Right lobe of liver (tissue), 6 donors: ENCODE results near the gene OTUD6A. TPM values are rescaled to one million over a fixed set of nuclear protein-coding genes. Genes with fewer than 3 reads are reported as not detected.

ENCODE experiments used
- ATAC-seq, 4 donors: fragments of 200-7000 bp; cut with Tn5 transposase; one replicate each; pipeline ENCODE4 v1.9.1; 2020; ENCODE audit warnings: mild to moderate bottlenecking in 4 of 4, moderate library complexity in 4 of 4
- DNase-seq, 3 donors: peaks; one replicate each; pipeline ENCODE4 v3.0.0-alpha.2; 2020
- H3K27ac ChIP-seq, 3 donors: fragments of 200-600 bp; one replicate each; pipeline ENCODE4 v1.8.0; 2022
- H3K27me3 ChIP-seq, 2 donors: fragments of 200-600 bp; one replicate each; pipeline ENCODE4 v1.8.0; 2022
- H3K36me3 ChIP-seq, 4 donors: fragments of 200-600 bp; sonication (generic) in 1 of 4; one replicate each; pipeline versions ENCODE4 v1.5.1 to v1.8.0; 2017 to 2022; ENCODE audit warnings: control low read depth in 1 of 4
- H3K4me1 ChIP-seq, 4 donors: fragments of 200-600 bp; sonication (generic) in 1 of 4; one replicate each; pipeline versions ENCODE4 v1.5.1 to v1.8.0; 2017 to 2022; ENCODE audit warnings: control low read depth in 1 of 4
- H3K4me3 ChIP-seq, 3 donors: fragments of 200-600 bp; one replicate each; pipeline ENCODE4 v1.8.0; 2022
- H3K9me3 ChIP-seq, 4 donors: fragments of 200-600 bp; sonication (generic) in 1 of 4; one replicate each; pipeline versions ENCODE4 v1.5.1 to v1.8.0; 2017 to 2022; ENCODE audit warnings: control low read depth in 1 of 4
- POLR2A ChIP-seq: fragments of 450-650 bp; IDR thresholded peaks from one replicate; pipeline ENCODE4 v1.6.1; 2017; ENCODE audit warnings: antibody characterized with exemption, mild to moderate bottlenecking
- WGBS: methylation state at CpG from one replicate; pipeline ENCODE4 v1.1.6; 2018; ENCODE audit warnings: low coverage, low lambda C conversion rate; ENCODE audit not compliant: insufficient coverage; ENCODE audit errors: missing lambda C conversion rate; 5-methylcytosine and 5-hydroxymethylcytosine counted together
- intact Hi-C, 2 donors: fragments of 100-400 bp; cut with DNase I; formaldehyde crosslinking; loops; one replicate each; pipeline versions ENCODE4 v1.11.2 to v1.14.1; 2022
- total RNA-seq, 6 experiments: library from RNA; depleted of rRNA in 2 of 6; stranded (reverse); fragments of >200 nt in 2 of 6; fragmentation: NEBNext Ultra II Directional in 3 of 6; extraction: Animal tissue kit (Norgen Biotek cat#: 25700) in 3 of 6; gene quantifications; one replicate each; pipeline versions ENCODE4 v1.1.0 to v1.2.4, GENCODE V29; 2016 to 2023
- TF ChIP-seq, protein P1 (sequence below), 4 donors: fragments of 200-600 bp in 3 of 4; fragments of 450-650 bp in 1 of 4; IDR thresholded peaks; one replicate each; pipeline versions ENCODE4 v1.5.1 to v1.8.0; 2016 to 2022; ENCODE audit warnings: antibody characterized with exemption in 4 of 4, mild to moderate bottlenecking in 2 of 4
- donor health status: DM: no; HTN: yes; CAD: no.
- donor health status: DM: no; HTN: no; CAD: no.
- donor health status: DM: no; HTN: no; CAD: no.
- donor health status: DM: no; HTN: yes; CAD: no.
- donor health status: DM: no; HTN: yes; CAD: no.

The OTUD6A gene
- total RNA-seq, 6 experiments from 2014 or later, result not detected

DNA sequence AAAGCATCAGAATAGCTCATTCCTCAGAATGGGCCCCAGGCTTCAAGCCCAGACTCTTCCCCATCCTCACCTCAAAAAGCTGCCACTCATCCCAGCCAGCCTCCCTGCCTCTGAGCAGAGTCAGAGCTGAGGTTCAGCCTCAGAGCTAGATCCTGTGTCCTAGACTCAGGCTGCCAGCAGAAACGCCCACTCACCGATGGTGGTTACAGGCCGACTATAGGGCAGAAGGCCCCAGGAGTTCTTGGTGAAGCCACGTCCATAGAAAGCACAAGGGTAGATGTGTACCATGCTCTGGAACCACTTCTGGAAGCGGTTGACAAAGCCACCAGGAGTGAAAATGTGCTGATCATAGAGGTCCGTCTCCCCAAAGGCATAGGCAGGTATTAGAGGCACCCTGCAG lies 20.3 kb upstream of the OTUD6A start:
- Histone ChIP-seq H3K36me3 (no peaks in the 10 kb centered on the region), H3K27me3 (no peaks in the 10 kb centered on the region), H3K9me3 (no peaks in the 10 kb centered on the region), H3K4me1 (peaks cover 0 to 12% (median 0%) of the 10 kb centered on the region in 4 donors), H3K27ac (no peak overlapping the region), H3K4me3 (no peak overlapping the region)
- ATAC-seq (no peak), DNase-seq (no peak)
- intact Hi-C loops, result no loop called here
- 50% methylated on average over 1 of the region's 6 CpGs for WGBS
- TF ChIP-seq, protein P1, sequence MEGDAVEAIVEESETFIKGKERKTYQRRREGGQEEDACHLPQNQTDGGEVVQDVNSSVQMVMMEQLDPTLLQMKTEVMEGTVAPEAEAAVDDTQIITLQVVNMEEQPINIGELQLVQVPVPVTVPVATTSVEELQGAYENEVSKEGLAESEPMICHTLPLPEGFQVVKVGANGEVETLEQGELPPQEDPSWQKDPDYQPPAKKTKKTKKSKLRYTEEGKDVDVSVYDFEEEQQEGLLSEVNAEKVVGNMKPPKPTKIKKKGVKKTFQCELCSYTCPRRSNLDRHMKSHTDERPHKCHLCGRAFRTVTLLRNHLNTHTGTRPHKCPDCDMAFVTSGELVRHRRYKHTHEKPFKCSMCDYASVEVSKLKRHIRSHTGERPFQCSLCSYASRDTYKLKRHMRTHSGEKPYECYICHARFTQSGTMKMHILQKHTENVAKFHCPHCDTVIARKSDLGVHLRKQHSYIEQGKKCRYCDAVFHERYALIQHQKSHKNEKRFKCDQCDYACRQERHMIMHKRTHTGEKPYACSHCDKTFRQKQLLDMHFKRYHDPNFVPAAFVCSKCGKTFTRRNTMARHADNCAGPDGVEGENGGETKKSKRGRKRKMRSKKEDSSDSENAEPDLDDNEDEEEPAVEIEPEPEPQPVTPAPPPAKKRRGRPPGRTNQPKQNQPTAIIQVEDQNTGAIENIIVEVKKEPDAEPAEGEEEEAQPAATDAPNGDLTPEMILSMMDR (IDR thresholded peaks at IDR 0.05), result no peak
- TF ChIP-seq POLR2A, result no peak

DNA sequence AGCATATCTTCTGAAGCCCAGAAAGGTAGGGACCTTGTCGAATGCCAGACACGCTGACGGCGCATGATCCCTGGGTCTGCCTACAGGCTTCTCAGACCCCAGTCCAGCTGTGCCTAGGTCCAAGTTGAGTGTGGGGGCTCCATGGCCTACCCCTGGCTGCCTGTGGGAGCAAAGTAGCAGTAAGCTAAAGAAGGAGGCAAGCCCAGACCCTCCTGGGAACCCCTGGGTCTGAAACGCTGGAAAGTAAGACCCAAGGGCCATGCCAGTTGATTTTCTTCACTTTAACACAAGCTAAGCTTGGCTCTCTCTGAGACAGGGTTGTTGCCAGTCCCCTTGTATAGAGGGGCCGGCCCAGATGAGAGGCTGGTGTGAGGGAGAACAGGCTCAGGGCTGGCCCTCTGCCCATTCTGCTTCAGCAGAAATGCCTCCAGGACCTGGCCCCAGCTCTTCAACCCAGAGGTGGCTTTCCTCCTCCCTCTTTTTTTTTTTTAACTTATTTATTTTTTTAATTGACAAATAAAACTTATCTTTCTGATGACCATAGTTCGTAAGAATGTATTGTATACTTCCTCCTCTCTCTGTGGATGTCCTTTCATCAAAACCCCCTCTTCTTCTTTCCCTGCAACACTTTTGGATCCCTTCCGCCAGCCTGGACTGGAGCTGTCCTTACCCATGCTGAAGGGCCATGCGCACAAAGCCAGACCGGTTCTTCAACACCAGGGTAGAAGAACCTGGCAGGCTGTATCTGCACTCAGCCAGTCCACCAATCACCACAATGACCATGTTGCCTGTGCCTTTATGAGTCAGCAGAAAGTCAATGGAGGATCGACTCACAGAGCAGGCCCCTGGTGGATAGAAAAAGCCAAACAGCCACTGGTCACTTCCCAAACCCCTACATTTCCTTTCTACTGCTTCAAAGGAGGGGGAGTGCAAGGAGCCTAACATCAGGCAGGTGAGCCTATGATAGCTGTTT lies 19.6 kb upstream of the OTUD6A start:
- Histone ChIP-seq H3K36me3 (no peaks in the 10 kb centered on the region), H3K4me1 (peaks cover 0 to 12% (median 0%) of the 10 kb centered on the region in 4 donors), H3K27me3 (no peaks in the 10 kb centered on the region), H3K27ac (no peak overlapping the region), H3K4me3 (no peak overlapping the region), H3K9me3 (no peaks in the 10 kb centered on the region)
- 85% methylated on average over 7 of the region's 11 CpGs for WGBS
- no peak for DNase-seq
- intact Hi-C loops, result no loop called here
- TF ChIP-seq POLR2A, result no peak
- TF ChIP-seq, protein P1 (IDR thresholded peaks at IDR 0.05), result no peak
- no peak for ATAC-seq

DNA sequence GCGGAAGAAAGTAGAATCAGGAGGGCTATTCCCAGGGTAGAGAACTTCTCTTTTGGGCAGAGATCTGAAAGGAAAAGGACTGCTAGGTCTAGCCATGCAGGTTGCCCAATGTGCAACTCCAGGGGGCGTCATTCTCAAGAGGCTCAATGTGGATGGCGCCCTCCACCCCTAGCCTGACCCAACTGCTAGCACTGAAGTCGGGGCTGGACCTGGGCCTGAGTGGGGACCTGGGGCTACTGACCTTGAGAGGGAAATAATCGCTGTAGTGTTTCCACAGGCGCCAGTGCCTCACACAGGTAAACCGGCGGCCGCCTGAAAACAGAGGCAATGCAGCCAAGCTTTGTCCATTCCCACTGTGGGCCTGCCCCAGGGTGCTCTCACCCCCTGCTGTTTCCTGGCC lies 18.6 kb upstream of the OTUD6A start:
- H3K9me3 ChIP-seq, result no peaks in the 10 kb centered on the region
- peaks cover 0 to 4% (median 0%) of the 10 kb centered on the region in 4 donors for H3K4me1 ChIP-seq
- intact Hi-C loops, result no loop called here
- no peaks in the 10 kb centered on the region for H3K27me3 ChIP-seq
- ATAC-seq (no peak), DNase-seq (no peak)
- no peak overlapping the region for H3K4me3 ChIP-seq
- no peak overlapping the region for H3K27ac ChIP-seq
- TF ChIP-seq, protein P1 (IDR thresholded peaks at IDR 0.05), result no peak
- no peak for TF ChIP-seq POLR2A
- no peaks in the 10 kb centered on the region for H3K36me3 ChIP-seq
- 86% methylated on average over 1 of the region's 9 CpGs for WGBS

DNA sequence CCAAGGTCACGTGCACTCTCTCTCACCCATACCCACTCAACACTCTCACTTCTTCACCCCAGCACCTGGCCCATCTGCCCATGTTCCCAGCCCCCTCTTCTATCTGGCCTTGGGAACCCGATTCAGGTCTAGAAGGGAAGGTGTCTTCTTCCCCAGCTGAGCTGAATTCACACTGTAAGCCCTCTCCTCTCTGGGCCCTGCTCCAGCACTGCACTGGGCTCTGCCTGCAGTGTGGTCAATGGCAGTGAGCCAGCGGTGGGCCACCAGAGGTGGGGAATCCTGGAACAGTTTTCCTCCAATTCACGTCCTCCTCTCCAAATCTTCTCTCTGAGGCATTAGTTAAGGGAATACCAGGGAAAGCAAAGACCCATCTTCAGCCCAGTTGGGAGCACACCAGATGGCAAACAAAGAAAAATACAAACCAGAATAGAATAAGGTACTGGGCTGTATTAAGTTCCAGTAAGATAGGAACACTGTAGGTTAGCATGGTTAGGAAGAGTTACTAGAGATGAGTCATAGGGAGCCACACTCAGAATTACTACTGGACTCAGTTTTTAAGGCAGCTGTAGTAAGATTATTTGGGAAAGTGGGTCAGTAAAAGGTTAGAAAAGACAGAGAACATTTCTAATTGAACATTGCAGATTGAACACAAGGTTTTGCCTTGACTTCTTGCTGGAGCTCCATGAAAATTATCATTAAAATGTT lies 17.6 kb upstream of the OTUD6A start:
- TF ChIP-seq POLR2A, result no peak
- TF ChIP-seq, protein P1 (IDR thresholded peaks at IDR 0.05), result no peak
- Histone ChIP-seq H3K27ac (no peak overlapping the region), H3K27me3 (no peaks in the 10 kb centered on the region), H3K36me3 (no peaks in the 10 kb centered on the region), H3K4me3 (no peak overlapping the region), H3K9me3 (no peaks in the 10 kb centered on the region), H3K4me1 (no peaks in the 10 kb centered on the region)
- ATAC-seq (no peak), DNase-seq (no peak)
- intact Hi-C loops, result no loop called here
- WGBS, result 68% methylated on average over 4 of the region's 4 CpGs
